ENCODE results near the gene KLK6.

DNA sequence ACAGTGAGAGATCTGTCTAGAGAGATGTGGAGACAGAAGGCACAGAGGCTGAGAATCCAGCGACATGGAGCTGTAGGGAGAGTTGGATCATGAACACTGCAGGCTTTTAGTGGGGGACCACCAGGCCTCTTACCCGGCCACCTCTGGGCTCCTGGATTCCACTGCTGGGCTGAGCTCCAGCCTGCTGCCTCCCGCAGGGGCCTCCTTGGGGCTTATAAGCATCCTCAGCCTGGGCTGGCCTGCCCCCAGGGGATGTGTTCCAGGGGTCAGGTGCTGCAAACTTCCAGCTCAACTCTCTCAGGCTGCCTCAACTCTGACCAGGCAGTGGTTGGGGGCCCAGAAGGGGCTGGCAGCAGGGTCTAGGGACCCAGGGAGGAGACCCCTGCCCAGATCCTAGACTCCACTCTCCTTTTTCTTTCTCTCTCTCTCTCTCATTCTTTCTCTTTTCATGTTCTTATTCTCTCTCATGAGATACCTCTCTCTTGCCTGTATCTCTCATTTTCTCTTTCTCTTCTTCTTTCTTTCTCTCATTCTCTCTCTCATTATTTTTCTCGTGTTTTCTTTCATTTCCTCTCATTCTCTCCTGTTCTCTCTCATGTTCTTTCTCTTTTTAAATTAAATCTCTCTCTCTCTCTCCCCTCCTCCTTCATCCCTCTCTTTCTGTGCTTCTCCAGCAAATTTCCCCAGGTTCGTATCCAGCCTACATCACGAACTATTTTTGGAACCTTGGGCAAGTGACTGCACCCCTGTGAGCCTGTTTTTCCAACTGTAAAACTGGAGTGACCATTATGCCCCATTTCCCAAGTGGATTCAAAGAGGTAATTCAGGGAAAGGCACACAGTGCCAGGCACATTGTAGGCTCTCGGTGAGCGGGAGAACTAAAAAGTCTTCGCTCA lies 57.9 kb downstream of the KLK6 start, which contains the start of gene KLK4:
- TF ChIP-seq CTCF (IDR thresholded peaks at IDR 0.05) (no peak), POLR2A (IDR thresholded peaks at IDR 0.05) (no peak)
